Femur (tissue), 1 donor: ENCODE data around the gene NPC2.
"Not testable (repeated sequence)": the region's sequence is repeated elsewhere in the genome, so short reads cannot be mapped to it uniquely, and the experiment has no call there.

Experiments
- DNase-seq: peaks from one replicate; pipeline ENCODE4 v3.0.0-alpha.2; 2017

NPC2 gene

GRCh38 chr14:74492776-74493342 lies at the start of gene NPC2:
Gene NPC2, minus strand, starts transcription at chr14:74493305. Its CDS starts 31 bp downstream, at chr14:74493274.
- DNase-seq, result no peak

- no peak for DNase-seq
Observed at GRCh38 chr14:74542056-74542685, 49.1 kb upstream of the NPC2 start.

- DNase-seq, result no peak
Observed at GRCh38 chr14:74541225-74541624, 48.1 kb upstream of the NPC2 start.

GRCh38 chr14:74539503-74539902 lies 46.4 kb upstream of the NPC2 start:
- DNase-seq, result no peak

- no peak for DNase-seq
Observed at GRCh38 chr14:74538411-74539391, 45.6 kb upstream of the NPC2 start.

GRCh38 chr14:74536336-74536735 lies 43.2 kb upstream of the NPC2 start:
- DNase-seq, result not testable (repeated sequence)

- DNase-seq, result no peak
Observed at GRCh38 chr14:74535756-74536325, 42.7 kb upstream of the NPC2 start.

GRCh38 chr14:74533576-74533975 lies 40.5 kb upstream of the NPC2 start:
- no peak for DNase-seq

- DNase-seq, result no peak
Observed at GRCh38 chr14:74532246-74532645, 39.1 kb upstream of the NPC2 start.

- no peak for DNase-seq
Observed at GRCh38 chr14:74531467-74531866, 38.4 kb upstream of the NPC2 start.

GRCh38 chr14:74531006-74531405 lies 37.9 kb upstream of the NPC2 start:
- DNase-seq, result no peak

GRCh38 chr14:74528886-74529285 lies 35.8 kb upstream of the NPC2 start:
- no peak for DNase-seq

GRCh38 chr14:74528406-74528805 lies 35.3 kb upstream of the NPC2 start:
- no peak for DNase-seq

- DNase-seq, result no peak
Observed at GRCh38 chr14:74527736-74528280, 34.7 kb upstream of the NPC2 start.

- DNase-seq, result no peak
Observed at GRCh38 chr14:74526854-74527585, 33.9 kb upstream of the NPC2 start.

GRCh38 chr14:74525361-74525851 lies 32.3 kb upstream of the NPC2 start:
- DNase-seq, result no peak

GRCh38 chr14:74524812-74525135 lies 31.7 kb upstream of the NPC2 start:
- no peak for DNase-seq

- DNase-seq, result no peak
Observed at GRCh38 chr14:74524076-74524811, 31.1 kb upstream of the NPC2 start.

GRCh38 chr14:74522740-74523139 lies 29.6 kb upstream of the NPC2 start:
- DNase-seq, result no peak

- DNase-seq, result no peak
Observed at GRCh38 chr14:74521756-74522155, 28.7 kb upstream of the NPC2 start.

GRCh38 chr14:74519316-74520074 lies 26.4 kb upstream of the NPC2 start:
- peak; percentile 26 for DNase-seq
